GM19372 (cell line): ENCODE measurements around the gene B4GALT1.

Experiments used
- ATAC-seq: cut with Tn5 transposase; IDR thresholded peaks from one replicate; pipeline ENCODE4 v1.9.1; 2021; ENCODE audit warnings: mild to moderate bottlenecking, low read depth, moderate library complexity; ENCODE audit not compliant: unreplicated experiment

B4GALT1 gene

DNA sequence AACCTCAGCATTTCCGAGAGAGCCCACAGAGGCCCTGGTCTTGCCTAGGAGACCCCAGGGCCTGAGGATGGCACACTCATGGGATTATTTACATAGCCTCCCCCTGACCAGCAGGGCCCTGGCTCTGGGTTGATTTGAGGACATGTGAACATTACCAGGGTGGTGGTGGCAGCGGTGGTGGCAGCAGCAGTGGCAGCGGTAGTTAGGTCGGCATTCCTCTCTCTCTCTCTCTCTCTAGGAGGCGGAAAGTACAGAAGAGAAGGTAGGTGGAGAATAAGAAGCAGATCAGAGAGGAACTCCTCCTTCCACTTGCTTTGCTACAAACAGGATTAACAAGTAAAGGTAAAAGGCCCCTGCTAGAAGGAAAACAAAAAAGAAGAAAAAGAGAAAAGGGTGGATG, 39.3 kb downstream of the B4GALT1 start:
- ATAC-seq, result no peak

DNA sequence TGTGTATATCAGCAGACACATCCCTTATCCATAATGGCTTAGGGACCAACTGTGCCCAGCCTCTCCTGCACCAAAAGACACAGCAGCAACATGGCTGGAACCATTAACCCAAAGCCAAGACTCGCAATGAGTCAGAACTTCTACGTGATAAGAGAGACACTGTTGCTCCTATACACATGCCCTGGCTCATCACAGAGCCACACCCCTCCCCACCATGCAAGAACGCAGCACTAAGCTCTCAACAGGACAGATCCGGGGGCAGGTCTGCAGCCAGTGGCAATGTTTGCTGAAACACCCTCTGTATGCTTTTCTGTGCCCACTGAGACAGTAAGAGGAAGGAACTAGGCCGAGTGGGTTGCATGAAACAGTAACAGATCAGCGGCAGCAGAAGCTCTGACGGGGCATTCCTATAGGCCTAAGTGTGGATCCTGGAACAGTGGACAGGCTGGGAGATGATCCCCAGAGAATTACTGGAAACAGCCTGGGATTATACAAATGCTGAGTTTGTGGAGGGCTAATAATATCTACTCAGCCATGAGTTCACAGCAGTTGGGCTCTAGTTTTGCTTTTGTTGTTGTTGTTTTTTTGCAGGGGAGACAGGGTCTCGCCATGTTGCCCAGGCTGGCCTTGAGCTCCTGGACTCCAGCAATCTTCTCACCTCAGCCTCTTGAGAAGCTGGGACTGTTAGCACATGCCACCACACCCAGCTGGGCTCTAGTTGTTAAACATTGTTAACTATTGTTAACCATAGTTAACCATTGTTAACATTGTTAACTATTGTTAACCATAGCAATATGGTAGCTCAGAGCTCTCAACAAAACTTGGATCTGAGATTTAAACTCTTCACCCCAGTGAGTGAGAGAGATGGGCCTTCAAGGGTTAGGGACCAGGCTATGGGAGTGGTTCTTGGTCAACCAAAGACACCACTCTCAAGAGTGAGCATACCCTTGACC, 41.0 kb downstream of the B4GALT1 start:
- no peak for ATAC-seq

DNA sequence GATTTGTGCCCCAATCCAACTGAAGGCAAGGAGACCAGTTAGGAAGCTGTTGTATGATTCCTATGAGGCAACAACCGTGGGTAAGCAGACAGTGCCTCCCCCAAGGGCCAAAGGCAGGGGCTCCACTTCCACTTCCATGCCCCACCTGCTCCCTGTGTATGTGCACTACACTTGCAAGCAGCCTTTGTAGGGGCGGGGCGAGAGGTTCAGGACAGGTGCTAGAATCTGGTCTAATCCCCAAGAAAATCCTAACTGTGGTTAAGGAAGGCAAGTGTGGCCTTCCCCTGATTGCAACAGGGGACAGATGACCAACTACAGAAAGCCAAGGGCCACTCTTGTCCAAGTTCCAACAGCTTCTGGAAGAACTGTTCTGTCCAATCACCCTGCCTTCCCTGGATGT, 41.7 kb downstream of the B4GALT1 start:
- ATAC-seq, result no peak

DNA sequence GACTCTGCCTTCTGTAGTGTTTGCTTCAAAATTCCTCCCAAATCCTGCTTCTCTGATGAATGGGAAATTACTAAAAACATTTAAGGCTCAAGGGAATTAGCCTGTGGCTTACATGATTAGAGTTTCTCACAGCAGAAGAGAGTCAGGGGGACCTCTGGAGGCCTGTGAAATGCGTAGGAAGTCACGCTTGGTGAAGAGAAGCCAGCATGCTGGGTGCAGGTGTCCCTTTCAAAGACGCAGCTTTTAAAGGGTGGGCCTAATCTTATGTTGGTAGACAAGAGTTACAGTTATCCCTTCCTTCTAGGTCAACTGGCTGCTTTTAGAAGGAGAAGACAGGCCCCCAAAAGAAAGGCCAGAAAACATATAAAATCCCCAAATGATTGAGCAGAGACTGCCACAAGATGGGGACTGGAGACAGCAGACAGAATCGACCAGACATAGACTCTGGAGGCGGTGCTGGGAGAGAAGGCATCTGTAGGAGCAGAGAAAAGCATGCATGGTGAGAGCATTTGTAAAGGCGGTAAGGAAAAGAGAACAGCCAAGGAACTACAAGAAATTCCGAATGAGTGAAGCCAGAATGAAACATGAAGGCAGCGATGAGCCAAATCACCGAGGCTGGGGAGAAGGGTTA, 42.3 kb downstream of the B4GALT1 start:
- peak; percentile 55 for ATAC-seq

DNA sequence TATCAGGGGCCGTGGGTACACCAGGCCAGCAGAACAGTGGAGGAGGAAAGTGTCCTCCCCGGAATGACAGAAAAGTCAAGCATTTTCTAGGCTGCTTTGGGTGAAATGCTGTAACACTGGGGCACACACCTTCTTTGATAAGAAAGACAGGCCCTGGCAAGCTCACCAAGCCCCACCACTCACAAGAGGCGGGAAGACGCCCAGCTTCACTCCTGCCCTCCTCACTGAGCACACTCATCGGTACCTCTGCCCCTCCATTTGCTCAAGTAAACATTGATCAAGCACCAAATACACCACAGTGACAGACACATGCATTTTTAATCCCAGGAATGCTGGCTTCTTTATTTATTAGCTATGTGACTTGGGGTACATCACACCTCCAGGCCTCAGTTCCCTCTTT, 43.1 kb downstream of the B4GALT1 start:
- ATAC-seq, result no peak

DNA sequence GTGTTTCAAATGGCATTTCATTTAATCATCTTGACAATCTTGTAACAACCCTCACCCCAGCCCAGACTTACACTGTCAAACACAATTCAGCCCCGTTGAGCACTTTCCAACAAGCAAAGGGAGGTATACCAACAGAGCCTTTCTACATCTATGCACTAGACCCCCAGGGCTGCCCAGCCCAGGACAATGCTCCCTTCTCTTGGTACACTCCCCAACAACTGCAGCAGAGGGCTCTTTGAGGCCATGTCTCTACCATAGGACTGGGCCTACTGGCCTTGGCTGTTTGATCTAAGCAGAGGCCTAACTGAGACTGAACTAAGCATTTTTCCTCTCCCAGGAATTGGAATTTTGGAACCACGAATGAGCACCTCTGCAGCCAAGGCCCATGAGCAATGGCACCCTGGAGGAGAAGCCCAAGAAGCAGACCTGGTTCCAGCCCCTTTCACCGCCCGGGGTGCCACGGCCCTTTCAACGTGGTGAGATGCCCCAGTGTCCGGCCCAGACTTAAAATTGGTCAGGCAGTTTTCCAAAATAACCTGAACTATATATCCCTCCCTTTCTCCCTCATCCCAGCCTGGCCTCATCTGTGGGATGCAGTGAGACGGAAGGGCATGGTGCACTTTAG, 43.6 kb downstream of the B4GALT1 start:
- no peak for ATAC-seq

DNA sequence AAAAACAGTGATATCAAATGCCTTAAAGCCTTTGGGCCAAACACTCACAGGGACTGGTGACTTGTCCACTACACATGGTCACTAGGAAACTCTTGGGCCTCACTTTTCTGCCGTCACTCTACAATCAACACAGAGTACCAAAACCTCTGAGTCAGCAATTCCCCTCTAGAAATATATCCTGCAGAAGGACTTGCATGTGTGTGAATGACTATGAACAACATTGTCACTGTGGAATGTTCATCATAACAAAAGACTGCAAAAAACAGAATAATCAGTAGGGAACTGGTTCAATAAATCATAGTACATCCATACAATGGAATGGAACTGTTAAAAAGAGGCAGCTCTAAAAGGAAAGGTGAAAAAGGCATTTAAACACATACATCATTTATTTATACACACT, 46.5 kb downstream of the B4GALT1 start:
- ATAC-seq, result no peak

DNA sequence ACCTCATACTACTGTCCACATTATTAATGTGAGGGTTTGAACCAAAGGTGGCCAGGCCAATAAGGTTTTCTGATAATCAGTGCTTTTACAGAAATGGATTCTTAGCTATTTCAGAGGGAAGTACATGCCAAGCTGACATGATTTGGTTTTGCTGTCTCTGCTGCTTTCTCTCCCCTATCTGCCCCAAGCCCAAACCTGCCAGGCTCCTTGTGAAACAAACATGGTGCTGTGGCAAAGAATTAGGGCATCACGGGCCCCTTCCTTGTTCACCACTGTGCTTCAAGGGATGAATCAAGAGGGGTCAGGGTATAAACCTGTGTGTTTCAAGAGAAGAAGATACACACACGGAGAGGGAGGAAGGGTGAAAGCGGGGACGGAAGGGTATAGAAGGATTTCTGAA, 49.3 kb downstream of the B4GALT1 start:
- ATAC-seq, result no peak

DNA sequence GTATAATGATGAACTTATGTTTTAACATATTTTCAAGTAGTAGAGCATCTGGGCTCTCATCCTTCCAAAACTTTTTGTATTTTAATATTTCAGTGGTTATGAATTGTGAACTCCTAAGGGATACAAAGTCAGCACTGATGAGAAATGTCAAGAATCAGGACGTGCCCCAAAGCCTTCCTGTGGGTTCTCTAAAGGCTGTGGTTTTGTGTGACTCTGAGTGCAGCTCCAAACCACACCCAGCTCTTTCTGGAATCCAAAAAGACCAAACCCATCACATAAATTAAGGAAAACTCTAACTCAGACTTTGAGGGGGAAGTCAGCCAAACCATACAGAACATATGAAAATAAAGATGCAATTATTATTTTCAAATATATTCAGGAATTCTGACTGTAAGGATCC, 49.8 kb downstream of the B4GALT1 start:
- ATAC-seq, result no peak

DNA sequence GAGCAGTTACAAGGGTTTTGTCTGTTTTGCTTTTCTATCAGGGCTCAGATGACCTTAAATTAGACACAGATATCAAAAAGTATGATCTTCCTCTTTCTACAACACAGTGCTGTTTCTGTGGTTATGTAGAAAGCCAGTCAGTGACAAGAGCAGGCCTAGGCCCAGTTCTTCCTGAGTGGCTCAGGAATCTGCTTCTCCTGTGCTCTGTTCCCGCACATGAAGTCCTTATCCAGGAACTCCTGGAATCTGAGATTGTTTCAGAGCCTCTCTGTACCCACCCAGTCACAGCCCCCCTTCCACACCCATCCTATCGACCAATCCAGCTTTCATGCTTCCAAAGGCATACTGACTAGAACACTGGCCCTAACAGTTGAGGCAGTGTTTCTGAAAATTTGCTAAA, 50.3 kb downstream of the B4GALT1 start:
- no peak for ATAC-seq

DNA sequence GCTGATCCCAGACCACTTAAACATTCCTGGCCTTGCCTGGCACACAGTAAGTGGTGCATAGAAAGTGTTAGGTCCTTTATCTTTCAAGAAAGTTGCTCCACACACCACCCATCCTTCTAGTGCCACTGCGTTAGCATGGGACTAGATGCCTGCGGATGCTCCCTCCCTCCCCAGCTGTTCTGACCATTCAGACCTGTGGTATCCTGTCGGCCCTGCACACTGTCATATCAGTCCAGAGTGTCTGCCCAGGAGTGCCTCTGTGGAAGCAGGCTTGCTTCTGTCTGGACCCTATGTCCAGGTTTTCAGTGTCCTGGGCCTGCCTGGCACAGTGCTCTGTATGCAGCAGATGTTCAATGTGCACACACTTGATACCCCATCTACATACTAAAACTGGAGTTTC, 52.4 kb downstream of the B4GALT1 start:
- ATAC-seq, result no peak

DNA sequence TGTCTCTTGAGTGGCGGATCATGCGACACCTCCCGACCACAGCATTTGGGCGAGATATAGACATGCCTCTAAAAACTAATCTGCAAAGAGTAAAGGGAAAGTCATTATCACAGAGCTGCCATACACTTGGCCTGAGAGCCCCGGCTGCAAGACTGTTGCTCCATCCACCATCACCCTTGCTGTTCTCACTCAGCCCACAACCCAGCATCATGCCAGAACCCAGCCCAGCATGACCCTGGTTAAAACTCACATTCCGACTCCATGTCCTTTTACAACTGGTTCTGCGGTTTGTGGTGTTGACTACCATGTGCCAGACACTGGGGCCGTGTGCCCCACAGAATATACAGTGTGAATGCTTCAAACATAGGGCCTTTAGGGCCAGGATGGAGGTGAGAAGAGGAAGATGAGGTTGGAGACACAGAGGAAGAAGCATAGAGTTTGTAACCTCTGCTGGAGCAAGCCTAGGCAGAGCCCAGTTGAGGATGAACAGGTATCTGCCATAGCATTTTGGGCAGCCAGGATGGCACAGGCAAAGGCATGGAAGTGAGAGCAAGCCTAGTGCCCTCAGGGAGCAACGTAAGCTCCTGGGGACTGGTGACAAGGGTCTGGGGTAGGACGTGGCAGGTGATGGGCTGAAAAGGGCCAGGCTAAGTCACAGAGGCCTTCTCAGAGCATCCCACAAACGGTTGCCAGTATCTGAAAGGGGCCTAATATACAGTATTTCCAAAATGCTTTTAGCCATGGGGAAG, 53.2 kb downstream of the B4GALT1 start:
- no peak for ATAC-seq

DNA sequence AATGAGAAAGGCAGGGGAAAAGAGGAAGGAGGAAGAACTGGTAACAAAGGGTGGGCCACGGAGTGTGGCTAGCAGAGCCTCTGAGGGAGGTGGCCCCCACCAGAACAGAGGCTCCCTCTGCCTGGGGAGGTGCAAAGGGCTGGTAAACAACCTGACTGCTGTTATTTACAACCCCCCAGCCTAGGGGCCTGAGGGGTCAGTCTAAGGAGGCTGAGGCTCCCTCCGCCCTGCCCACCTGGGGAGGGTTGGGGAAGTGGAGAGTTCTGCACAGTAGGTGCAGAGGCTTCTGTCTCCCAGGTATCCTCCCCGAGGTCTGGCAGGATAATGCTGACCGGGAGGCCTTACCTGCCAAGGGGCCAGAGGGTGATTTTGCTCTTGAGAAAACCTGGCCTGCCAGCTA, 55.0 kb downstream of the B4GALT1 start:
- no peak for ATAC-seq

DNA sequence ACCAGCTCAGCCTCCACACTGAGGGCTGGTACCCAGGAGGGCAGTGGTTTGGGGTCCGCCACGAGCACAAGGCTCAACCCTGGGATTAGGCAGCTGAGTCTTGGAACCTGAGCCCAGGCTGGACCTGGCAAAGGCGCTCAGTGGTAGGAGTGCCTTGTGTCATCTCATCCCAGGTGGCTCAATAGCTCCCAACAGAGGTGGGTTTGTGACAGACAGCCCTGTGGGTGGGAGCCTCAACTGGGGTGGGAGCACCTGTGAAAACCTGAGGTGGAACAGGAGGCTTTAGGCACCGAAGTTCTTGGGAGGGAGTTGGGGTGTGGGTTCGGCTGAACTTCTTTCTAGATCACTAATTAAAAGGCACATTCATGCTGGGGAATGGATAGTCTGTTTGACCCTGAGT, 55.5 kb downstream of the B4GALT1 start:
- no peak for ATAC-seq

DNA sequence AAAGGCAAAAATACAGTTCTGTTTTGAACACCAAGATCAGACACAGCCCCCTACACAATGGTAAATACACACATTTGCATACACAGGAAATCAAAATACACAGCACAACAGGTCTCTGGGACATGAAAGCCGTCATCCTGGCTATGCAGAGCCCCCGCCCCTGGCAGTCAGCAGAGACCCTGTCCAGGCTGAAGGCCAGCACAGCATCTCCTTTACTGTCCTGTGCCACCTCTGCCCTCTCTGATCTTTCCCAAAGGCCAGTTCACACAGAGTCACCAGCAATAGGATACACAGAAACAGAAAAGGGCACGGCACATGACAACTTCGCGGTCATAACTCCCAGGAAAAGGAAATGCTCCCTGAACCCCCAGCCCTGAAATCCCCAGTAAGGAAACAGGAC, 56.5 kb downstream of the B4GALT1 start:
- no peak for ATAC-seq

DNA sequence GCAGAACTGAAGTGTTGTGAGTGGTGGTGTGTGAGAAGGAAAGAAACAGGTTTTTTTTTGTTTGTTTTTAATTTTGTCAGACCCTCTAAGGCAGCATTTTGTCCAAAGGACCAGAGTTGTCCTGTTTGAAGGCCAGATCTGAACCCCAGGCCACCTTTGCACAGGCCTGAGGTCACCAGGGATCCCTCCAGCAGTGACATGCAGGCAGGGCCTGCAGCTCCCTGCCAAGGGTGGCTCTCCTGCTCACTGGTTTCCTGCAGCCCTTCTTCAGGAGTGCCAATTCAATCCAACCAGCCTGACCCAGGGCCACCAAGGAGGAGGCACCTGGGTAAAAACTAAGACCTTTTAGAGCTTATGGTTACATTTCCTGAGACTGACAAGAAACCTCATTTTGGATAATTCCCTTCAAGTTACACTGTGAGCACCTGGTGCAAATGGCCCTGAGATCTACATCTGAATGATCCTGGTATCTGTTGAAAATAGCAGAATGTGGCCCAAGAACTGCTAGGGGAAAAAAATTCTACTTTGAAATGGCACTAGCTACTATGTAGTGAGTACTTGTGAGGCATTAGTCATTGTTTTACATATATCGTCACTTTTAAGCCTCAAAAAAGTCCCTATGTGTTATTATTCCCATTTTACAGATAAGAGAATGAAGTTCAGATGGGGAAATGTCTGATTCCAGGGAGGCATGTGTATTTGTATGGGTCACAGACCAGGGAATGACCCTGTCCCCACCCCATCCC, 57.1 kb downstream of the B4GALT1 start:
- ATAC-seq, result no peak

DNA sequence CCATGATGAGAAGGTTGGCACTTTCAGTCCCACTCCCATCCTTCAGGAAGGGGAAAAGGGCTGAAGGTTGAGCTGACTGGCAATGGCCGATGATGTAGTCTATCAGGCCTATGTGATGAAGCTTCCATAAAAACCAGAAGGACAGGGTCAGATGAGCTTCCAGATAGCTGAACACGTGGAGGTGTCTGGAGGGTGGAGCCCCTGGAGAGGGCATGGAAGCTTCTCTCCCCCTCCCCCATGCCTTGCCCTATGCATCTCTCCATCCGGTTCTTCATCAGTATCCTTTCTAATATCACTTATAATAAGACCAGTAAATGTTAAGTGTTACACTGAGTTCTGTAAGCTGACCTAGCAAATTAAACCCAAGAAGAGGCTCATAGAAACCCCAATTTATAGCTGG, 58.0 kb downstream of the B4GALT1 start:
- ATAC-seq, result no peak

DNA sequence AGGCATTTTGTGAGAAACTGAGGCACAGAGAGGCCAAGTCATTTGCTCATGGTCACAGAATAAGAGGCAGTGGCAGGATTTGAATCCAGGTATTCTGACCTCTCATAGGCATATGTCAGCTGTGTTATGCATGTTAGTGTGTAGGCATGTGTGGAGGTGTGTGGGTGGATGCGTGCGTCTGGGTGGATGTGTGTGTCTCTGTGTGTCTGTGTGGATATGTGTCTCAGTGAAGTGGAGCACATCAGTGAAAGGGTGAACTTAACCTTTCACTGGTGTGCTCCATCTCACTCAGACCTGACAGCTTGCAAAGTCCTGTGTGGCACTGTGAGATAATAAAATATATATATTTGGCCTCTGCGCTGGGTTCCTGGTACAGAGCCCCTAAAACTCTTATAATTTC, 58.7 kb downstream of the B4GALT1 start:
- no peak for ATAC-seq

DNA sequence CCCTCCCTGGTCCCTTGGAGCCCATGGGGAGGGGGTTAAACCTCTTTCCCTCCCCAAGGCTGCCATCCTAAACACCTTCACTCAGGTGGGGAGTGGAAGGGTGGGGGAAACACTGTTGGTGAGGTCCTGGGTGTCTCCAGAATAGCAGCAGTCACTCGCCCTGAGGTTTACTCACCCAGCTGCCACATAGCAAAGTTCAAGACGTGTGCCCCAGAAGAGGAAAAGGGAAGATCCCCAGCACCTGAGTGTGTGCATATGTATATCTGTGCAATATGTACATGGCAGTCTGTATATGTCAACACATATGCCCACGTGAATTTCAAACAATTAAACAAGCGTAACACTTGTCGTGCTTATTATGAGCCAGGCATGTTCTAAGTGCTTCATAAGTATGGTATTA, 59.4 kb downstream of the B4GALT1 start:
- ATAC-seq, result no peak
